ENCODE data around the gene PCYOX1L.

Gene PCYOX1L, protein sequence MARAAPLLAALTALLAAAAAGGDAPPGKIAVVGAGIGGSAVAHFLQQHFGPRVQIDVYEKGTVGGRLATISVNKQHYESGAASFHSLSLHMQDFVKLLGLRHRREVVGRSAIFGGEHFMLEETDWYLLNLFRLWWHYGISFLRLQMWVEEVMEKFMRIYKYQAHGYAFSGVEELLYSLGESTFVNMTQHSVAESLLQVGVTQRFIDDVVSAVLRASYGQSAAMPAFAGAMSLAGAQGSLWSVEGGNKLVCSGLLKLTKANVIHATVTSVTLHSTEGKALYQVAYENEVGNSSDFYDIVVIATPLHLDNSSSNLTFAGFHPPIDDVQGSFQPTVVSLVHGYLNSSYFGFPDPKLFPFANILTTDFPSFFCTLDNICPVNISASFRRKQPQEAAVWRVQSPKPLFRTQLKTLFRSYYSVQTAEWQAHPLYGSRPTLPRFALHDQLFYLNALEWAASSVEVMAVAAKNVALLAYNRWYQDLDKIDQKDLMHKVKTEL

GRCh38 chr5:149357370-149358293, at the start of gene PCYOX1L:
Gene PCYOX1L, plus strand, starts transcription at chr5:149358046. Its CDS starts 23 bp downstream, at chr5:149358069.
- peaks cover 4% of the 10 kb centered on the region for H3K4me1 ChIP-seq (ENCODE audit: control insufficient read depth, insufficient read depth, low read length)
- H3K4me3 ChIP-seq (ENCODE audit: low read length), result peak within 1 kb of the TSS; percentile 72
- H3K9me3 ChIP-seq (ENCODE audit: control insufficient read depth, low read length), result no peaks in the 10 kb centered on the region
- H3K36me3 ChIP-seq (ENCODE audit: control insufficient read depth, insufficient read depth, low read length), result no peaks in the 10 kb centered on the region
- no peaks in the 10 kb centered on the region for H3K27me3 ChIP-seq (ENCODE audit: control insufficient read depth, insufficient read depth, low read length)
- peak within 1 kb of the TSS; percentile 77 for H3K9ac ChIP-seq (ENCODE audit: low read length)

- Histone ChIP-seq H3K9me3 (ENCODE audit: control insufficient read depth, low read length) (no peaks in the 10 kb centered on the region), H3K4me3 (ENCODE audit: low read length) (no peak overlapping the region), H3K36me3 (ENCODE audit: control insufficient read depth, insufficient read depth, low read length) (no peaks in the 10 kb centered on the region)
Measured at GRCh38 chr5:149309354-149309753, 48.5 kb upstream of the PCYOX1L start.

DNA sequence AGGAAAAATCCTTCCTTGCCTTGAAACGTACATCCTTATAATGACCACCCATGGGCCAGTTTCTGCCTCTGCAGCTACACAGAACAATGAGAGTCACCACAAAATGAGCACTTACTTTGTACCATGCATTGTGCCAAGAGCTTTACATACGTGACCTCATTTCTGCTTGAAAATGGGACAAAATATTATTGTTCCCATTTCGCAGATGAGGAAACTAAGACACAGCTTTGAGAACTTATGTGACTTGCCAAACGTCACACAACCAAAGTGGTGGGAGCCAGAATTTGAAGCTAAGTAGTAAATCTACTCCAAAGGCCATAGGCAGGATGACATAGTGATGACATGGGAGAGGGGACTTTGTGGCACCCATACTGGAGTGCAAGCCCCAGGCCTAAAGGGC, 47.4 kb upstream of the PCYOX1L start:
- H3K9ac ChIP-seq (ENCODE audit: low read length), result no peak overlapping the region
- H3K9me3 ChIP-seq (ENCODE audit: control insufficient read depth, low read length), result no peaks in the 10 kb centered on the region
- H3K36me3 ChIP-seq (ENCODE audit: control insufficient read depth, insufficient read depth, low read length), result no peaks in the 10 kb centered on the region
- H3K4me1 ChIP-seq (ENCODE audit: control insufficient read depth, insufficient read depth, low read length), result no peaks in the 10 kb centered on the region
- H3K27me3 ChIP-seq (ENCODE audit: control insufficient read depth, insufficient read depth, low read length), result no peaks in the 10 kb centered on the region
- no peak overlapping the region for H3K4me3 ChIP-seq (ENCODE audit: low read length)

More at GRCh38 chr5:149309354-149309753, 48.5 kb upstream of the PCYOX1L start:
- Histone ChIP-seq H3K27me3 (ENCODE audit: control insufficient read depth, insufficient read depth, low read length) (peaks cover 3% of the 10 kb centered on the region), H3K9ac (ENCODE audit: low read length) (no peak overlapping the region), H3K4me1 (ENCODE audit: control insufficient read depth, insufficient read depth, low read length) (no peaks in the 10 kb centered on the region)

GRCh38 chr5:149310947-149311658, 46.7 kb upstream of the PCYOX1L start:
- no peaks in the 10 kb centered on the region for H3K9me3 ChIP-seq (ENCODE audit: control insufficient read depth, low read length)
- no peaks in the 10 kb centered on the region for H3K27me3 ChIP-seq (ENCODE audit: control insufficient read depth, insufficient read depth, low read length)
- no peak overlapping the region for H3K4me3 ChIP-seq (ENCODE audit: low read length)
- H3K4me1 ChIP-seq (ENCODE audit: control insufficient read depth, insufficient read depth, low read length), result no peaks in the 10 kb centered on the region
- no peaks in the 10 kb centered on the region for H3K36me3 ChIP-seq (ENCODE audit: control insufficient read depth, insufficient read depth, low read length)
- no peak overlapping the region for H3K9ac ChIP-seq (ENCODE audit: low read length)

GRCh38 chr5:149313151-149313841, 44.5 kb upstream of the PCYOX1L start:
- no peak overlapping the region for H3K4me3 ChIP-seq (ENCODE audit: low read length)
- H3K27me3 ChIP-seq (ENCODE audit: control insufficient read depth, insufficient read depth, low read length), result no peaks in the 10 kb centered on the region
- H3K36me3 ChIP-seq (ENCODE audit: control insufficient read depth, insufficient read depth, low read length), result no peaks in the 10 kb centered on the region
- no peaks in the 10 kb centered on the region for H3K9me3 ChIP-seq (ENCODE audit: control insufficient read depth, low read length)
- no peaks in the 10 kb centered on the region for H3K4me1 ChIP-seq (ENCODE audit: control insufficient read depth, insufficient read depth, low read length)
- no peak overlapping the region for H3K9ac ChIP-seq (ENCODE audit: low read length)

DNA sequence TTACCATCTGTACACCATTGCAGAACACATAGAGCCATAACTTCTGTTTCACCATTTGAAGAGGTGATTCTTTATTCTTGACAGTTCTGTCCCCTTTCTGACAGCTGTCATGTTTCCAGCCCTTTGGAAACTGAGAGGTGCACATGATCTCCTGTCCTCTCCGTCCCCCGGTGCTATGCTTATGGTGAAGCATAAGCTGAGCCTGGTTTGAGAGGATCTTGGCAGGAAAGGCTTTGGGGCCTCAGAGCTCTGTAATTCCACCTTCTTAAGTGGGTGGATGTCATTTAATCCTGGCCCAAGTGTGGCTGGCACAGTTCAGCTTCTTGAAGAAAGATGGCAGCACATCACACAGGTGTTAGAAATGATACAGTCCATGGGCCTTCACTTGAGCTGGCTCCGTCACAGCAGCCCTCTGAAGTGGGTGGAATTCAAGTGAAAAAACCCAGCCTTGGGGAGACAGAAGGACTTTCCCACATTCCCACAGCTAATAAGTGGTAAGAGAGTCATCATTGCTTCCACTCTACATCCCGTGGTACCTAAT, 43.2 kb upstream of the PCYOX1L start:
- Histone ChIP-seq H3K9me3 (ENCODE audit: control insufficient read depth, low read length) (no peaks in the 10 kb centered on the region), H3K27me3 (ENCODE audit: control insufficient read depth, insufficient read depth, low read length) (no peaks in the 10 kb centered on the region), H3K4me1 (ENCODE audit: control insufficient read depth, insufficient read depth, low read length) (no peaks in the 10 kb centered on the region), H3K36me3 (ENCODE audit: control insufficient read depth, insufficient read depth, low read length) (no peaks in the 10 kb centered on the region), H3K9ac (ENCODE audit: low read length) (no peak overlapping the region), H3K4me3 (ENCODE audit: low read length) (no peak overlapping the region)

GRCh38 chr5:149315753-149316152, 42.1 kb upstream of the PCYOX1L start:
- H3K36me3 ChIP-seq (ENCODE audit: control insufficient read depth, insufficient read depth, low read length), result no peaks in the 10 kb centered on the region
- peaks cover 7% of the 10 kb centered on the region for H3K4me1 ChIP-seq (ENCODE audit: control insufficient read depth, insufficient read depth, low read length)
- no peak overlapping the region for H3K4me3 ChIP-seq (ENCODE audit: low read length)
- H3K9ac ChIP-seq (ENCODE audit: low read length), result no peak overlapping the region
- H3K27me3 ChIP-seq (ENCODE audit: control insufficient read depth, insufficient read depth, low read length), result no peaks in the 10 kb centered on the region
- H3K9me3 ChIP-seq (ENCODE audit: control insufficient read depth, low read length), result no peaks in the 10 kb centered on the region

DNA sequence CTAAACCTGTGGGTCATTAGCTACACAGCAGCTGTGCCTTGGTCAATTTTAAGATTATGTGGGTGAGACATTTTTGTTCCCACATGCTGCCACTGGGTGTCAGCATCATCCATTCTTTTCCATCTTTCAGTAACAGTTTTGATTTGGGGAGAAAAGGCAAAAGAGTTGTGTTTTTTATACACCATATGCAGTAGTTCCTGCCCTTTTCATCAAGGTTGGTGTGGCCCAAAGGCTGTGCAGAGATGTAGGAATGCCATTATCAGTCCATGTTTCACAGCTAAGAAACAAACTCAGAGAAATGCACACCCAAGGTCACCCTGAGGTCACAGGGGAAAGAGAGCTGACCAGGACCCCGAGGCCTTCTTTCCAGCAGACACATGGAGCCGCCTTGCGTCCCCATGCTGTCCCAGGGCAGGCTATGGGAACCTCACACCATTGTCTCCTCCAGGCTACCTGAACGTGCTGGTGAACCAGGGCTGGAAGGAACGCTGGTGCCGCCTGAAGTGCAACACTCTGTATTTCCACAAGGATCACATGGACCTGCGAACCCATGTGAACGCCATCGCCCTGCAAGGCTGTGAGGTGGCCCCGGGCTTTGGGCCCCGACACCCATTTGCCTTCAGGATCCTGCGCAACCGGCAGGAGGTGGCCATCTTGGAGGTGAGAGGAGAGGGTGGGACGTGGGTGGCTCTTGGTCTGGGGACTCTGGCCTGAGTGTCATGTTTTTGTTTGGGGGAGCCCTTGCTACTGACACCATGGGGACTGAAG, 40.4 kb upstream of the PCYOX1L start:
- H3K9ac ChIP-seq (ENCODE audit: low read length), result no peak overlapping the region
- H3K36me3 ChIP-seq (ENCODE audit: control insufficient read depth, insufficient read depth, low read length), result no peaks in the 10 kb centered on the region
- H3K9me3 ChIP-seq (ENCODE audit: control insufficient read depth, low read length), result no peaks in the 10 kb centered on the region
- H3K4me1 ChIP-seq (ENCODE audit: control insufficient read depth, insufficient read depth, low read length), result peaks cover 14% of the 10 kb centered on the region
- H3K4me3 ChIP-seq (ENCODE audit: low read length), result no peak overlapping the region
- no peaks in the 10 kb centered on the region for H3K27me3 ChIP-seq (ENCODE audit: control insufficient read depth, insufficient read depth, low read length)

GRCh38 chr5:149319174-149319573, 38.7 kb upstream of the PCYOX1L start:
- Histone ChIP-seq H3K36me3 (ENCODE audit: control insufficient read depth, insufficient read depth, low read length) (no peaks in the 10 kb centered on the region), H3K4me1 (ENCODE audit: control insufficient read depth, insufficient read depth, low read length) (peaks cover 14% of the 10 kb centered on the region), H3K9me3 (ENCODE audit: control insufficient read depth, low read length) (no peaks in the 10 kb centered on the region), H3K9ac (ENCODE audit: low read length) (no peak overlapping the region), H3K4me3 (ENCODE audit: low read length) (no peak overlapping the region), H3K27me3 (ENCODE audit: control insufficient read depth, insufficient read depth, low read length) (no peaks in the 10 kb centered on the region)

- Histone ChIP-seq H3K4me3 (ENCODE audit: low read length) (no peak overlapping the region), H3K9ac (ENCODE audit: low read length) (peak overlapping the region; percentile 50), H3K36me3 (ENCODE audit: control insufficient read depth, insufficient read depth, low read length) (no peaks in the 10 kb centered on the region), H3K9me3 (ENCODE audit: control insufficient read depth, low read length) (no peaks in the 10 kb centered on the region), H3K27me3 (ENCODE audit: control insufficient read depth, insufficient read depth, low read length) (no peaks in the 10 kb centered on the region), H3K4me1 (ENCODE audit: control insufficient read depth, insufficient read depth, low read length) (peaks cover 14% of the 10 kb centered on the region)
Measured at GRCh38 chr5:149320791-149321330, 37.0 kb upstream of the PCYOX1L start.

Data from mucosa of stomach (tissue), 1 donor.